GM19467 (cell line): ENCODE data around the gene CCDC6.
"Not testable (repeated sequence)": the region's sequence is repeated elsewhere in the genome, so short reads cannot be mapped to it uniquely, and the experiment has no call there.

Source experiments
- ATAC-seq: cut with Tn5 transposase; IDR thresholded peaks from one replicate; pipeline ENCODE4 v1.9.1; 2021; ENCODE audit warnings: mild to moderate bottlenecking, moderate library complexity; ENCODE audit not compliant: unreplicated experiment

Gene CCDC6

DNA sequence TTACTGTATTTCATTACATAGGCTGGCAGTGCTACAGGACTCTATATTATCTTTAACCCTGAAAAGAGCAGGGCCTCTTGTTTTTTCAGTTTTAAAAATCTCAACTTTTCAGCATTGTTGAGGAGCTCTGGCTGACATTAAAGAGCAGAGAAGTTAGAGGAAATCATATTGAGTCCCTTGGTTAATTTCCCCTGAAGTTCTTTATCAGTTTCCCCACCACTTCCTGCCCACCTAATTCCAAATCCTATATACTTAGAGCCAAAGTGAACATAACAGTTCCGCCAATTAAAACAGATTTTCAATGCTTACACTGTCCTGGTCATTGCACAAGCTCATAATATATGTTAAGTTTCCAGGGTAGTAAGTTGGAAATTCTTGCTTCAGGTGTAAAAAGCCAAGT lies 87.1 kb downstream of the CCDC6 start:
- ATAC-seq = no peak

DNA sequence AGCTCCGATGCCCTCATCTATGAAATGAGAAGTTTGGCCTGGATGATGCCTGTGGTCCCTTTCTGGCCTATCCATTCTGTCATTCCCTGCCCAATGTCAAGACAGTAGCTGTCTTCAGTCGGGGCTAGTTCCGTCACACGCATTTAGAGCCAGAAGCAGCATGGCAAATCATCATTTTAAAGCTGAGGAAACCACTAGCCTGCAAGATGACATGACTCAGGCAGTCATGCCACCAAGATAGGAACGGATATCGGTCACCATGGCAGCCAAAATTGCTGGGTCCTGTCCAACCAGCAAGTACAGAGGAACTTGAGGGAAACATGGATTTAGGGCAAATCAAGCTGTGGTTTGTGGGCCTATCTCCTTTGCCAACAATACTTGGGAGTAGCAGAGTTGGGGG lies 88.6 kb downstream of the CCDC6 start:
- ATAC-seq = no peak

DNA sequence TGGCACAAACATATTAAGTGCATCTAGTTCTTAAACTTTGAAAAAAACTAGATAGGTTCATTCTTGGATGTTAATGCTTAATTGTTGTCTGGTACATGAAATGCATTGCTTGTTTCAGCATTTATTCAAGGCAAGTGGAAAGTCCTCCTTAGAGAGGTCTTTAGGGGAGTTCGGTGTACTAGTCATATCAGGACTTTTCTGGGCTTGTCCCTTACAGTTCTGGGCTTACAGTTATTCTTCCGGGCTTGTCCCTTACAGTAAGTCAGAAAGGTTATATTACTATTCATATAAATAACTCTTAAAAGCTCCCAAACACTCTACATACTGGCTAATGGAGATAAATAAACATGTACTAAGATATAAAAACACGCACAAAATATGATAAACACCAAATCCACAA lies 91.5 kb downstream of the CCDC6 start:
- ATAC-seq = no peak

DNA sequence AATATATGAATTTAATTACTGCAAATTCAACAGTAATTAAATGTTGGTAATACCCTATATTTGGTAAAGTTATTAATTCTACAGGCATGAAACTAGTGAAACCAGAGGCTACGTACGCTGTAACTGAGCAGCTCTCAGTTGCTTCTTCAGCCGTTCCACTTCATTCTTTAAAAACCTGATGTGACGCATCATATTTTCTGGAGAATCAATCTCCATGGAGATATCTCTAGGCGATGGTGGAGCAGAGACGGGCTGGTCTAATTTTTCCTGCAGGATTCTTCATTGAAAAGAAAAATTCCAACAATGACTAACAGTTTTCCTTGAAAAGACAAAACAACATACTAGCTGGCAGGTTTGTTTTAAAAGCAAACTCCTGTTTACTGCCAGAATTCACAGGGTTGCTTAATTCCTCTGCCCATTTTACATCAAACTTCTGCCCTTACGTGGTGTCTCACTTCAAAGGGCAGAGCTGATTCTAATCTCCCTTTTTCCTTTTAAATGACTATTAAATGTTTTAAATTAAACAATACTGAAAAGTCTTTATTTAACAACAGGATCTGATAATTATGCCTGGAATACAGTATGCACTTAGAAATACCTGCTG lies 93.7 kb downstream of the CCDC6 start:
- no peak for ATAC-seq

DNA sequence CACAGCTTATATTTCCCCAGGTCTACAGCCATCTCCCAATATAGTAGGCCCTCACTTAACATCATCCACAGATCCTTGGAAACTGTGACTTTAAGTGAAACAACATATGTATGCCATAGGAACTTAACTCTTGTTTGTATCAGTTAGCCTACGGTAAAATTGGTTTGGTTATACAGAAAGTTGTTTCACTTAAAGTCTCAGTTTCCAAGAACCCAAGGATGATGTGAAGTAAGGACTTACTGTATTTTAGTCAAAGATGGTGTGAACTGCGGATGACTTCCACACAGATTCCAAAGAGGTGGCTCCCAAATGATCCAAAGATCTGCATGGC lies 96.7 kb downstream of the CCDC6 start:
- ATAC-seq = no peak

DNA sequence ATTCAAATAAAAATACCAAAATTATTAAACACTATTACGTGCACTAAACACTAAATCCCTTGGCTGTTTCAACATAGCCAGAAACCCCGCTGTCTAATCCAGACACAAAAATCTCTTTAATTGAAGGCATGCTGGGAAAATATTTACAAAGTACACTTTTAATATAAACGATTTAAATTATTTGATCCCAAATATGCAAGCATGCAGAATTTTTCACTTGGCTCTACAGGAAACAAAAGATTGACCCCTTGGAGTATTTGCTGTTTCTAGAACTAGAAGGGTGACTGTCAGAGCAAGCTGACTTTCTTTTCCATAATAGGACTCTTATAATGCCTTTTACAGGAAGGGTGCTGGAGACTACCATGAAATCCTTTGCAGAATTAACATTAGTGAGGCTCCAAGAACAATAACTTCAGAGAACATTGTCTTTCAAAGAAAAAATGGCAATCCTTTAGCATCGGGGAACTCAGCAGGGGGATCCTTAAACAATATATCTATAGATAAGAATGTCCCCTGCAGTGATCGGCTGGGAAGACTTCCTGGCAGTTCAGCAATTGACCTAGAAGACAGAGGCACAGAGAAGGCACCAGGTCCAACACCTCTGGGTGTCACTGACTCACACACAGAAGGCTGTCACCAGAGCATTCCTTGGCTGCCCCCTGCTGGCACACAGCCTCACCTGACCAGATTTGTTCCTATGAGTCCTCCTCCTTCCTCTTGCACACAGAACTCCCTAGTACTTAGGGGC lies 97.3 kb downstream of the CCDC6 start:
- peak; percentile 81 for ATAC-seq

DNA sequence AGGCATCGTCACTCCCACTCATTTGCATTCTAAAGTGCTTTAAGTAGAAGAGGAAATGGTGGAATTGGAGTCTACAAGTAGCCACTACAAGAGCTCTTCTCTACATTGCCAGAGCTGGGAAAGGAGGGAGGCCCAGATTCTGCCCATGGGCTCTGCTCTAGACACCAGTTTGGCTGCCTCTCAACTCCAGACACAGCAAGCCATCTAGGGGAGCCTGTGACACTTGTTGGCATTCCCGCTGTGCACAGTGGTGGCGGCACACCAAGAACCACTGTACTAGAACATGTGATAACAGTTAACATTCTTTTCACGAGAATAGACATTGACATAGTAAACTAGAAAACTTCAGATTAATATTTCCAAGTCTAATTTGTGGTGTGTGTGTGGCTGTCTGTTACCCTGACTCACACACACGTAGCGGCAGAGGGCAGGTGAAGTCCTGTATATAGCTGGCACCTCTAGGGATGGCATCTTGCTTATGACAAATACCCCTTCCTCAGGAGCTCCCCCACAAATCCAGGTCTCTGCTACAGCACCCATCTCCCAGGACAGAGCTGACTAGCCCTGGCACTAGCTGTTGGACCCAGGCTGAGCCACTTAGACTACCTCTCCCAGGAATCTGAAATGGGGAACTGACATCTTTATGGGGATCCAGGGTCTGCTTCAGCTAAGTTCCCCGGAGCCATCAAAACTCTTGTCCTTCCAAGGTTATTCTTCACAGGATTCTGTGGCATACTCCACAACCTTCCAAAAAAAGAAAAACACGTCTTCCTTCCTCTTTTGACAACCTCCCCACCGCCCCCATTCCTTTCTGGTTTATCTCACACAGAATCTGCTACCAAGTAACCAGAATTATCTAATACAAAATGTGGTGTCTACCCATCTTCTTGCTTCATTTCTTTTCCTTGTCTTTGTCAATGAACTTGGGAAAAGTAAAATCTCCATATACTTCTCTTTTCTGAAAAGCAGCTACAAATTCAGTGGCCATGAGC lies 98.4 kb downstream of the CCDC6 start:
- ATAC-seq = no peak

DNA sequence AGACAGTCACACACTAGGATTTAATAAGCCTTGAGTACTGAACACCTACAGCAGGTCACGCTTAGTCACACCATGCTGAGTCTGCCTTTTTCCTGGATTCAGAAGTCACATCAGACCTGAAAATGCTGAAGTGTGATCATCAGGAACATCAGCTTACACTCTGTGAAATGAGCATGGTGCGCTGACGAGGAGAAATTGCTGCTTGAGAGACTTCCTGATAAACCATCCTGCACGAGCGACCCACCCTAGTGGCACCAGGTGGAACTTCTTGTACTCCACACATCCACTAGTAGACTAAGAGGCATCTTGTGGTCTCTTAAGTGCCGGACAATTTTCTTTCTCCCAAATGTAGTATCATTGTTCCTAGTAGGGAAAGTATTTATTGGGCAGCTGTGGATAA lies 101.3 kb downstream of the CCDC6 start:
- no peak for ATAC-seq

DNA sequence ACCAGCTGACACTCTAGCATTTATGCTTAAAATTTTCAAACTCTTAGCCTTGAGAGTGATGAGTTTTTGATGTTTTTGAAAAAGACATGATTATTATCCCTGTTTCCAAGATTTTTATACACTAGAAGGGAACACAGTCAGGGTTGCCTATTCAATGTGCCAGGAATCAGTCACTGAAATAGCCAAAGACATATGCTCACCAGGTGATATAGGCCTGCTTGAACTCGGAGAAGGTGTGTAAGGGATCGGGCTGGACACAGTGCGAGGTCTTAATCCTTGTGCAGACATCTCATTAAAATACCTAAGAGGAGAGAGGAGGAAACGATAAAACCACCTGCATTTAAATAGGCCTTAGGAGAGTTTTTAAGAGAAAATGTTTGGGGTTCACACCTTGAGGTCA lies 102.1 kb downstream of the CCDC6 start:
- ATAC-seq = no peak

DNA sequence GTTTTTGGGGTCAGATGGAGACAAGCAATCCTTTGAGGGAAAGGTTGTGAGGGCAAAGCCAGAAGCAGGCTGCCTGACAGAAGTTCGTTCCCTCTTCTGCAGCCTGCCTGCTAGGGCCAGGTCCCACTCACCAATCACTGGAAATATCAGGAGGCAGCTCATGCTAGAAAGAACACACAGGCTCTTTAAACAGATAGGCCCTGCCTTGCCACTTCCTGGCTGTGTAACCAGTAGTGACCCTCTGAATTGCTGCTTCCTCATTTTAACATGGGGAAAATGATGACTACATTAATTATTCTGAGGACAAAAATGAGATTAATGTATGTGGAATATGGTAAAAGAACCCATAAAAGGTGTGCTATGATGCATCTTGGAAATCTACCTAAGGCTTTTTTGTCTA lies 102.6 kb downstream of the CCDC6 start:
- no peak for ATAC-seq

DNA sequence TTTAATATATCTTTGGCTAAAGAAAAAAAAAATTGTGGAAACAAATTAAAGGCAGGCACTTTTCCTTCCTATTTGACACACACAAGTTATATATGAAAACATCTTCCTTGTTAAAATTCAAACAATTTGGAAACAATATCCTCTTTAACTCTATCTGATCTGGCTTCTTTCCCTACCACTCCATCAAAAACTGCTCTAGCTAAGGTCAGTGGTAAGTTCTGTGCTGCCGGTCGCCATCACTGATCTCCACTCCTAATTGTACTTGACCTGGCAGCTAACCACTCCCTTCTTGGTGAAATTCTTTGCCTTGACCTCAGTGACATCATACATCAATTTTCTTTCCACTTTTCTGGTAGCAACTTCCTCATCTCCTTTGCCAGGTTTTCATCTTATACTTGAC lies 105.2 kb downstream of the CCDC6 start:
- ATAC-seq = no peak

DNA sequence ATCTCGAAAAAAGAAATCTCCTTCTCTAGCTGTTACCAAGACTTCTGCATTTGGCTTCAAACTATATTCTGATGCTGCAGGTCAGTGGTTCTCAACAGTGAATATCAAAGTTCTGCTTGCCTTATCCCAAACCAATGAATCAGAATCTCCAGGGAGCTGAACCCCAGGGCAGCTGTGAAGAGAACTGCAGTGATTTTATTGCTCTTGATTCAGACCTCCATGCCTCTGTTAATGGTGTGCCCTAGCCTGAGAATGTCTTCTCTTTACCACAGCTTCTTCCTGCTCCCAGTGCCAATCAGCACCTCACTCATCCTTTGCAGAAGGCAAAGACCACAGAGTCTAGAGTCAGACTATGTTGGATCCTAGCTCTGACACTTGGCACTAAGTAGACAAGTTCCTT lies 106.9 kb downstream of the CCDC6 start:
- ATAC-seq = no peak

DNA sequence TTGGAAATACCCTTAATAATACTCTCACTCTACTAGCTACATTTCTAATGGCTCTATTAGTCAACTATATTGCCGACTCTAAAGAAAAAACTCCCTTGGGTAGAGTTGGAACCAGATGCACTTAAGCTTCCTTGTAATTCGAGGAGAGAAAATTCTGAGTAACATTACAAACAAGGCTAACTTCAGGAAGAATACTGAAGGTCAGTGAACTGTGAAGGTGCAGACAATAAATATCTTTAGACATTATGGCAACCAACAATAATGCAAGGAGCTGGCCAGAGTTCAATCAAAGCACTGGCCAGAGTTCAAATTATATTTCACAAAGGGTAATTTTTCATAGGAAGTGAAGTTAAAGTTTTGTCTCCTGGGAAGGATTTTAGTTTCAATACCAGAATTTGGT lies 112.4 kb downstream of the CCDC6 start:
- ATAC-seq = no peak

DNA sequence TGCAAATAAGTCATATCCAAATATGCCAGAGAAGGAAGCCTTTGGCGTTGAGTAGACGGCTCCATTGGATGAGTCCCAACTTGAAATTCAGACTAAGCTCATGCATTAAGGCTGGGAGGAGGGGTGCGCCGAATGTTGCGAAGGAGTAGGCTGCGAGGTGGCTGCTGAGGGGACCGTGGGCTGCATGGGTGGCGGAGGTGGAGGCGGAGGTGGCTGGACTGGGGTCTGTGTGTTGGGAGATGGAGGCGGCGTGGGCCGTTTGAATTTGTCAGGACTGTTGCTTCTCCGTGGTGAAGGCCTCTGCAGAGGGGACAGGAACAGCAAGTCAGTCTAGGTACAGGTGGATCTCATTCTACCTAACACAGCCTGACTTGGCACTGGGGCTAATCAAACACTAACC lies 113.5 kb downstream of the CCDC6 start:
- no peak for ATAC-seq

DNA sequence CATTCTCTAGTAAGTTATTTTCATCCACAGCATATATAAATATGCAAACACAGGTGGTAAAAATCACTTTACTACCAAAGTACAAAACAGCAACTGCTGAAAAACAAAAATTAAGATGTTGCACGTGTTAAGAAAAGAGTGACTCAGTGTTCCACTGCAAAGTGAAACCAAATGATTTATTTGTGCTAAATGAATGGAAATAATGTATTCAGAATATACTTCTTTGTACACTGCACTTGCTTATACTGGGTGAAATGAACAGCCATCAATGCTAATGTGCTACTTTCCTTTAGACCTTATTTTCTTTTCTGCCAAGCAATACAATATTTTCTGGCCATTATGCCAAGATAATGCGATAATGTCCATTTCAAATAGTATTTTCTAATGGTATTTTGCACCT lies 114.8 kb downstream of the CCDC6 start:
- no peak for ATAC-seq

DNA sequence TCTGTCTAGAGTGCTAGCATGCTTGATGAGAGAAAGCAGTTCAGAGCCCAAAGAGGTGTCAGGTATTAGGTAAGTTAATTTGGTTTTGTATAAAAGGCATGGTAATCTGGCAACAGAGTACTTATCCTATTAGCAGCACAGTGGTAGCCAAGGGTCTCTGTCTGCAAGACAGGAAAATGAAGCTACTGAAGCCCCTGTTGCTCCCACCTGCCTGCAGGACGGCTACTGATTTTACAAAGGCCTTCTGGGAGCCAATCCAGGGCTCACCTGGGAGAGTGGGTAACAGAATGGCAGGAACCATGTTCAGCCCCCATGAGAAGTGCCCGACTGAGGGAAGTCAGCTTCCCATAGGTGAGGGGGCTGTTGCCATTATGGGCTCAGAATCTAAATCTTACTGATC lies 116.3 kb downstream of the CCDC6 start:
- ATAC-seq = not testable (repeated sequence)

DNA sequence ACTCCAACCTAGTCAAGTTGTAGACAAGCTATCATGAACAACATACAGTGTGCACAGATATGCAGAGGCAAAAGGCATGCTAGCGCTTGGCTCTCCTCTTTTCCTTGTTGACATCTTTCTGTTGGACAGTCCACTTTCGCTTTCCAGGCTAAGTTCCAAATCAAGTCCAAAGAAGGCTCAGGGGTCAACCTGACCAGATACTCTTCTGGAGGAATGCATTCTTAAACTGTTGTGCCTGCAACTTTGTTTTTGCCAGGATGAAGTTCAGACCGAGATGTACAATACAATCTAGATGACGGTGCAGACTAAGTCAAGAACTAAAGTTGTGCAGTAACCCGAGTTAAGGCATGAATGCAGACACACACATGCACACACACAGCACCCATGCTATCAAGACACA lies 117.4 kb downstream of the CCDC6 start:
- ATAC-seq = not testable (repeated sequence)

DNA sequence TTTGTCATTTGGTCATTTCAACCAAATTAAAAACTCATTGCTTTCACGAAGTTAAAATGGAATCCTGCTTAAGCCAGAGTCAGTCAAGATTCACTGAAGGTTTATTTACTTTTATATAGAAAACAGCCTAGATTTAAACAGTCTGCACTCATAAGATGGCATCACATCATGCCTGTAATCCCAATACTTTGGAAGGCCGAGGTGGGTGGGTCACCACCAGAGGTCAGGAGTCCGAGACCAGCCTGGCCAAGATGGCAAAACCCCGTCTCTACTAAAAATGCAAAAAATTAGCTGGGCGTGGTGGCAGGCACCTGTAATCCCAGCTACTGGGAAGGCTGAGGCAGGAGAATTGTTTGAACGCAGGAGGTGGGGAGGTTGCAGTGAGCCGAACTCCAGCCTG lies 119.3 kb downstream of the CCDC6 start:
- ATAC-seq = not testable (repeated sequence)

DNA sequence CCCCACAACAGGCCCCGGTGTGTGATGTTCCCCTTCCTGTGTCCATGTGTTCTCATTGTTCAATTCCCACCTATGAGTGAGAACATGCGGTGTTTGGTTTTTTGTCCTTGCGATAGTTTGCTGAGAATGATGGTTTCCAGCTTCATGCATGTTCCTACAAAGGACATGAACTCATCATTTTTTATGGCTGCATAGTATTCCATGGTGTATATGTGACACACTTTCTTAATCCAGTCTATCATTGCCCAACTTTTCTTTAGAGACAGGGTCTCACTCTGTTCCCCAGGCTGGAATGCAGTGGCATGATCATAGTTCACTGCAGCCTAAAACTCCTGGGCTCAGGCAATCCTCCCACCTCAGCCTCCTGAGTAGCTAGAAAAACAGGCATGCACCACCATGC lies 120.9 kb downstream of the CCDC6 start:
- ATAC-seq = not testable (repeated sequence)

DNA sequence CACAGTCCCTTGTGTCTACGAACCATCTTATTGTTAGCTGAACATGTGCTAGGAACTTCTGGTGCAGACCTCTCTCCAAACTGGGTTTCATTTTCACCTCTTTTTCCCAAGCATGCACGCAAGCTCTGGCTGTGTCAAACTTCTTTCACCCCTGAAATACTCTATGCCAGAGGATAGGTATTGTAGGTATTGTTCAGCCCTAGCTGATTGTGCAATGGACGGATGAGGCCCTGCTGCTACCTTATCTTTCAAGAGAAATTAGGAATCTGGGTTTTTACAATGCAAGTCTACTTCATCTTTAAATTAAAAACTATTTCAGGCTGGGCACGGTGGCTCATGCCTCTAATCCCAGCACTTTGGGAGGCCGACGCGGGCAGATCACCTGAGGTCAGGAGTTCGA lies 124.8 kb downstream of the CCDC6 start:
- ATAC-seq = no peak

DNA sequence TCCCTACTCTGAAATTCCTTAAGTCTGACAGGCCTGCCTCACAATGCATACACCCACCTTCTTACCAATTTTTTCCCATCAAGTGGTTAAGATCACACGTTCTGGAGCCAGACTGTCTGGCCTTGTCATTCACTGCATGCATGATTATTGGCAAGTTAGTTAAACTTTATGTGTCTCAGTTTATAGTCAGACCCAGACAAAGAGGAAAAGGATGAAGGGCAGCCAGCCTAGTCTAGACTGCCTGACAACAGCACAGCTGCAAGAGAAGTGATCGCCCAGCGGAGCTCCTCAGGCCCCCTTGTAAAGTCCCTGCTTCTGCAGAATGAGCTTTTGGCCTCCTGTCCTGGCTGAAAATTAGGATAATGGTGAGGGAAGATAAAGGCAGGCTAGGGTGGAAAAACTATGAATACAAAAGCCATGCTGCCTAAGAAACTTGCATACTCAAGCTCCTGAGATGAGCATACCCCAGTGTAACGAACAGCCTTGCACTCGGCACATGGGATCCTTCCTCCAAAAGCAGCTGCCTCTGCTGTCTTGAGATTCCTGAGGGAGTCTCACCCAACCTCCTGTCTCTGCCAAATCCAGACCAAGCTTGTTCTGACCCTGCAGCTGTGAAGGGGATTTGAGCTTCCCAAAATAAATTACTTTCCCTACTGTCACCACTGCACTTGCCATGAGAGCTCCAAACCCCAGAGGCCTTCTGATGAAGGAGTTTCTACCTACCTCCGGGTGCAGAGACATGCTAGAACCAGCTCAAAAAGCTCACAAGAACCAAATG lies 126.4 kb downstream of the CCDC6 start:
- no peak for ATAC-seq
